Keratinocyte (primary cell): ENCODE data around the gene AMDHD2. TPM values are rescaled to one million over a fixed set of nuclear protein-coding genes. Genes with fewer than 3 reads are reported as not detected.

Experiments used
- DNase-seq: peaks from one replicate; pipeline ENCODE4 v3.0.0-alpha.2; 2011; ENCODE audit warnings: low read depth, missing footprints, low spot score
- FAIRE-seq: peaks from 2 replicates; lab custom pipeline; 2011; peaks lifted over from hg19 to GRCh38; lab: Jason Lieb, UNC
- H2AFZ ChIP-seq: 2 replicates; pipeline ENCODE4 v1.6.0; 2012; ENCODE audit warnings: low read length, control low read depth, inconsistent platforms; ENCODE audit not compliant: control insufficient read depth
- H3K27ac ChIP-seq: 2 replicates; pipeline ENCODE4 v1.5.1; 2011; ENCODE audit warnings: low read length; ENCODE audit not compliant: control insufficient read depth, insufficient read depth
- H3K27me3 ChIP-seq: 3 replicates; pipeline ENCODE4 v1.6.0; 2011; ENCODE audit warnings: low read length; ENCODE audit not compliant: control insufficient read depth, insufficient read depth; ENCODE audit errors: extremely low read depth
- H3K36me3 ChIP-seq, 2 experiments: 2 replicates in 1 of 2; 3 replicates in 1 of 2; pipeline ENCODE4 v1.5.1; 2011; ENCODE audit warnings: low read length in 2 of 2, mild to moderate bottlenecking in 1 of 2; ENCODE audit not compliant: control insufficient read depth in 2 of 2, insufficient read depth in 2 of 2; ENCODE audit errors: extremely low read depth in 1 of 2
- H3K4me1 ChIP-seq: 3 replicates; pipeline ENCODE4 v1.5.1; 2011; ENCODE audit warnings: low read length; ENCODE audit not compliant: control insufficient read depth, insufficient read depth; ENCODE audit errors: extremely low read depth
- H3K4me2 ChIP-seq: 3 replicates; pipeline ENCODE4 v1.6.0; 2011; ENCODE audit warnings: low read depth, low read length; ENCODE audit not compliant: control insufficient read depth, insufficient read depth; ENCODE audit errors: extremely low read depth
- H3K4me3 ChIP-seq, 3 experiments: fragments of 200-600 bp in 1 of 3; sonication (generic) in 1 of 3; 2 replicates in 2 of 3; 3 replicates in 1 of 3; pipeline ENCODE4 v1.5.1; 2011 to 2016; ENCODE audit warnings: low read length in 3 of 3, mild to moderate bottlenecking in 3 of 3, control low read depth in 2 of 3, inconsistent platforms in 1 of 3, low read depth in 1 of 3, mixed read lengths in 1 of 3, mixed run types in 1 of 3, moderate library complexity in 1 of 3; ENCODE audit not compliant: control insufficient read depth in 2 of 3, insufficient read depth in 2 of 3; ENCODE audit errors: extremely low read depth in 1 of 3
- H3K79me2 ChIP-seq: 2 replicates; pipeline ENCODE4 v1.6.0; 2012; ENCODE audit warnings: low read length; ENCODE audit not compliant: control insufficient read depth, insufficient read depth
- H3K9ac ChIP-seq: 3 replicates; pipeline ENCODE4 v1.6.0; 2011; ENCODE audit warnings: low read length; ENCODE audit not compliant: control insufficient read depth, insufficient read depth; ENCODE audit errors: extremely low read depth
- H3K9me1 ChIP-seq: 3 replicates; pipeline ENCODE4 v1.6.0; 2011; ENCODE audit warnings: low read length; ENCODE audit not compliant: control insufficient read depth, insufficient read depth; ENCODE audit errors: extremely low read depth
- H3K9me3 ChIP-seq: 2 replicates; pipeline ENCODE4 v1.5.1; 2012; ENCODE audit warnings: low read depth, low read length; ENCODE audit not compliant: control insufficient read depth
- H4K20me1 ChIP-seq: 3 replicates; pipeline ENCODE4 v1.6.0; 2011; ENCODE audit warnings: low read length; ENCODE audit not compliant: control insufficient read depth, insufficient read depth; ENCODE audit errors: extremely low read depth
- EZH2 ChIP-seq: IDR thresholded peaks from one replicate; pipeline ENCODE4 v1.6.1; 2012; ENCODE audit warnings: inconsistent platforms, mild to moderate bottlenecking, low read length, moderate library complexity
- dilution Hi-C: fragments of 300-500 bp; cut with MboI; formaldehyde crosslinking; loops from one replicate; pipeline ENCODE4 v1.7.0; 2020; ENCODE audit warnings: low sequenced_read_pairs; ENCODE audit not compliant: extremely low pct_ligation_motif_present
- polyA plus RNA-seq, 5 experiments: library from polyadenylated mRNA; depleted of rRNA in 3 of 5; stranded (reverse) in 3 of 5; stranded (forward) in 1 of 5; unstranded in 1 of 5; fragments of >200 nt; gene quantifications; 1 replicate in 1 of 5; 2 replicates in 3 of 5; 3 replicates in 1 of 5; pipeline versions ENCODE4 v1.2.1 to v1.2.3, GENCODE V29; 2011 to 2012; ENCODE audit warnings: missing spikeins in 2 of 5, low read depth in 1 of 5, low replicate concordance in 1 of 5
- TF ChIP-seq, protein P1 (sequence below), 3 experiments: IDR thresholded peaks in 1 of 3; conservative IDR thresholded peaks in 1 of 3; optimal IDR thresholded peaks in 1 of 3; 2 replicates in 2 of 3; 3 replicates in 1 of 3; pipeline versions ENCODE3 to v1.5.1; 2011; ENCODE audit warnings: low read length in 3 of 3, mild to moderate bottlenecking in 3 of 3, moderate library complexity in 2 of 3, control low read depth in 1 of 3, inconsistent platforms in 1 of 3; ENCODE audit not compliant: insufficient read depth in 2 of 3; ENCODE audit errors: extremely low read depth in 1 of 3

Gene AMDHD2
- polyA plus RNA-seq, 1 donor (not counting 4 experiments of a cell fraction or from before 2014, with no cell fraction given) = 8.9 TPM

DNA sequence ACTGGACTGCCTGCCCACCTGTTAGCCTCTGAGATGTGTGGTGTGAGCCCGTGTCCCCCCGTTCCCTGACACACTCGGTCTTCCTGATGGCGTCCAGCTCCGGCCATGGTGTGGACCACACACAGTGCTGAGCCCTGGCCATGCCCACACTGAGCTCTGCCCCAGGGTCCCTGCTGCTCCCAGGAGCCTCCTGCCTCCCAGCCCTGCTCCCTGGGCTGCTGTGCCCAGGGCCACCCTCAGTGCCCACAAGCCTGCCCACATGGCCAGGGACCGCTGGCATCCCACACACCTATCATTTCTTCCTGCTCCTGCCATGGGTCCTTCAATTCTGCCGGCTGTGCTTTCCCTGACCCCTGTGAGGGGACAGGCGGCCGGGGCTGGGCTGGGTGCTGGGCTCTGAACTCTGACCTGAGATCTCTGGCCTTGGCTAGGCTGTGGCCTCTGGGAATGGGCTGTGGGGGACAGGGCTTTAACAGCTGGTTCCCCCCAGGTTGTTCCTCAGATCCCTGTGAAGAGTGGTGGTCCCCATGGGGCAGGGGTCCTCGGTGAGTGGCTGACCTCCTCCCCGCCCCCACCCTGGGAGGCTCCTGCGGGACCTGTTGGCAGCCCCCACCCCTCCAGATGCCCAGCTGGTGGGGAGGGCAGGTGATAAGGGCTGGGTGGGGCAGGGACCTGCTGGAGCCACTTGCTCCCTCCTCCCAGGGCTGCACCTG is 7.1 kb downstream of the AMDHD2 start:
- peaks cover 8% of the 10 kb centered on the region for H3K4me1 ChIP-seq
- no peak for DNase-seq
- TF ChIP-seq EZH2 = no peak
- TF ChIP-seq, protein P1, sequence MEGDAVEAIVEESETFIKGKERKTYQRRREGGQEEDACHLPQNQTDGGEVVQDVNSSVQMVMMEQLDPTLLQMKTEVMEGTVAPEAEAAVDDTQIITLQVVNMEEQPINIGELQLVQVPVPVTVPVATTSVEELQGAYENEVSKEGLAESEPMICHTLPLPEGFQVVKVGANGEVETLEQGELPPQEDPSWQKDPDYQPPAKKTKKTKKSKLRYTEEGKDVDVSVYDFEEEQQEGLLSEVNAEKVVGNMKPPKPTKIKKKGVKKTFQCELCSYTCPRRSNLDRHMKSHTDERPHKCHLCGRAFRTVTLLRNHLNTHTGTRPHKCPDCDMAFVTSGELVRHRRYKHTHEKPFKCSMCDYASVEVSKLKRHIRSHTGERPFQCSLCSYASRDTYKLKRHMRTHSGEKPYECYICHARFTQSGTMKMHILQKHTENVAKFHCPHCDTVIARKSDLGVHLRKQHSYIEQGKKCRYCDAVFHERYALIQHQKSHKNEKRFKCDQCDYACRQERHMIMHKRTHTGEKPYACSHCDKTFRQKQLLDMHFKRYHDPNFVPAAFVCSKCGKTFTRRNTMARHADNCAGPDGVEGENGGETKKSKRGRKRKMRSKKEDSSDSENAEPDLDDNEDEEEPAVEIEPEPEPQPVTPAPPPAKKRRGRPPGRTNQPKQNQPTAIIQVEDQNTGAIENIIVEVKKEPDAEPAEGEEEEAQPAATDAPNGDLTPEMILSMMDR (optimal IDR thresholded peaks at IDR 0.05 in 1 of 3, IDR thresholded peaks at IDR 0.05 in 1 of 3, conservative IDR thresholded peaks at IDR 0.05 in 1 of 3; ENCODE audit: extremely low read depth in 1 of 3, insufficient read depth in 2 of 3, low read length in 3 of 3) = no peak
- peaks cover 4% of the 10 kb centered on the region for H4K20me1 ChIP-seq
- peaks cover 23 to 46% of the 10 kb centered on the region in 2 experiments for H3K36me3 ChIP-seq
- H3K9me3 ChIP-seq = no peaks in the 10 kb centered on the region
- H3K4me3 ChIP-seq = no peak overlapping the region
- FAIRE-seq = no peak
- H3K4me2 ChIP-seq = no peak overlapping the region
- no peak overlapping the region for H3K27ac ChIP-seq
- no peak overlapping the region for H2AFZ ChIP-seq
- dilution Hi-C loops = no loop called here
- no peaks in the 10 kb centered on the region for H3K9me1 ChIP-seq
- H3K9ac ChIP-seq = no peak overlapping the region
- peaks cover 3% of the 10 kb centered on the region for H3K79me2 ChIP-seq
- H3K27me3 ChIP-seq = no peaks in the 10 kb centered on the region

DNA sequence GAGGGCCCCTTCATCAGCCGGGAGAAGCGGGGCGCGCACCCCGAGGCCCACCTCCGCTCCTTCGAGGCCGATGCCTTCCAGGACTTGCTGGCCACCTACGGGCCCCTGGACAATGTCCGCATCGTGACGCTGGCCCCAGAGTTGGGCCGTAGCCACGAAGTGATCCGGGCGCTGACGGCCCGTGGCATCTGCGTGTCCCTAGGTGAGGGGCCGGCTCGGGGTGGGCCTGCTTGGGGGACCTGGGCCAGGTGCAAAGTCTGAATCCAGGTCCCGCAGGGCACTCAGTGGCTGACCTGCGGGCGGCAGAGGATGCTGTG is 7.6 kb downstream of the AMDHD2 start:
- H3K36me3 ChIP-seq = peaks cover 23 to 46% of the 10 kb centered on the region in 2 experiments
- H3K27ac ChIP-seq = no peak overlapping the region
- peaks cover 12% of the 10 kb centered on the region for H3K4me1 ChIP-seq
- peaks cover 4% of the 10 kb centered on the region for H4K20me1 ChIP-seq
- H3K9me1 ChIP-seq = no peaks in the 10 kb centered on the region
- no peak overlapping the region for H3K4me2 ChIP-seq
- no peak overlapping the region for H2AFZ ChIP-seq
- no peak overlapping the region for H3K4me3 ChIP-seq
- no peak for DNase-seq
- H3K9ac ChIP-seq = no peak overlapping the region
- H3K9me3 ChIP-seq = no peaks in the 10 kb centered on the region
- peaks cover 3% of the 10 kb centered on the region for H3K79me2 ChIP-seq
- no peak for TF ChIP-seq EZH2
- TF ChIP-seq, protein P1 (optimal IDR thresholded peaks at IDR 0.05 in 1 of 3, IDR thresholded peaks at IDR 0.05 in 1 of 3, conservative IDR thresholded peaks at IDR 0.05 in 1 of 3; ENCODE audit: extremely low read depth in 1 of 3, insufficient read depth in 2 of 3, low read length in 3 of 3) = no peak
- no peaks in the 10 kb centered on the region for H3K27me3 ChIP-seq
- dilution Hi-C loops = no loop called here
- FAIRE-seq = no peak
